Cardiac muscle cell (in vitro differentiated cells and primary cell): ENCODE results near the gene CINP. TPM values are rescaled to one million over a fixed set of nuclear protein-coding genes. Genes with fewer than 3 reads are reported as not detected.

Experiments used
- DNase-seq, 2 donors: peaks; one replicate each; pipeline versions ENCODE4 v3.0.0 to v3.0.0-alpha.2; 2010 to 2017; ENCODE audit warnings: low read depth in 1 of 2, low spot score in 1 of 2
- H3K27ac ChIP-seq: fragments of 200-600 bp; sonication (generic); 2 replicates; pipeline ENCODE4 v1.5.1; 2016
- H3K27me3 ChIP-seq: fragments of 200-600 bp; sonication (generic); 2 replicates; pipeline ENCODE4 v1.6.0; 2016; ENCODE audit warnings: control low read depth
- H3K36me3 ChIP-seq: fragments of 200-600 bp; sonication (generic); 2 replicates; pipeline ENCODE4 v1.5.1; 2016; ENCODE audit warnings: control low read depth
- H3K4me1 ChIP-seq: fragments of 200-600 bp; sonication (generic); 2 replicates; pipeline ENCODE4 v1.8.1; 2017; ENCODE audit warnings: low read depth, mild to moderate bottlenecking, mixed run types
- H3K4me3 ChIP-seq: fragments of 200-600 bp; sonication (generic); 2 replicates; pipeline ENCODE4 v1.5.1; 2016; ENCODE audit warnings: mild to moderate bottlenecking
- H3K9me3 ChIP-seq: fragments of 200-600 bp; sonication (generic); 2 replicates; pipeline ENCODE4 v1.5.1; 2017; ENCODE audit warnings: low read depth, mild to moderate bottlenecking, control low read depth
- polyA plus RNA-seq: library from polyadenylated mRNA; unstranded; fragments of >200 nt; fragmentation: Nextera tagmentation; extraction: Ambion mirVana; gene quantifications from 2 replicates; pipeline ENCODE4 v1.2.1, GENCODE V29; 2016
- total RNA-seq: library from RNA; depleted of rRNA; stranded (reverse); fragments of >200 nt; gene quantifications from 2 replicates; pipeline ENCODE4 v1.2.3, GENCODE V29; 2016
- TF ChIP-seq, protein P1 (sequence below): IDR thresholded peaks from 2 replicates; pipeline ENCODE4 v1.5.1; 2012; ENCODE audit warnings: low read depth, mild to moderate bottlenecking, low read length

The CINP gene
- total and polyA plus RNA-seq, 2 experiments from 2014 or later = 45.4 to 49.1 TPM

DNA sequence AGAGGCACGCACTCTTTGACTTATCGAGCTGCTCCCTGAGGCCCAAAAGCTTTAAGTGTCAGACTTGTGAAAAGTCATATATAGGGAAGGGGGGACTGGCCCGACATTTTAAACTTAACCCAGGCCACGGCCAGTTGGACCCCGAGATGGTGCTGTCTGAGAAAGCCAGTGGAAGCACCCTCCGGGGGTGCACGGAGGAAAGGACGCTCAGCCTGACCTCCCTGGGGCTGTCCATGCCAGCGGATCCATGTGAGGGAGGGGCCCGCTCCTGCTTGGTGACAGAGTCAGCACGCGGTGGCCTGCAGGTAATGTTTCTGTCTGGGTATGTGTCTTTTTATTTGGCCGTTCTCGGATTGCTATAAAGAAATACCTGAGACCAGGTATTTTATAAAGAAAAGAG, 36.1 kb downstream of the CINP start:
- peaks cover 7% of the 10 kb centered on the region for H3K36me3 ChIP-seq
- H3K27ac ChIP-seq = no peak overlapping the region
- no peaks in the 10 kb centered on the region for H3K9me3 ChIP-seq
- H3K4me3 ChIP-seq = no peak overlapping the region
- TF ChIP-seq, protein P1, sequence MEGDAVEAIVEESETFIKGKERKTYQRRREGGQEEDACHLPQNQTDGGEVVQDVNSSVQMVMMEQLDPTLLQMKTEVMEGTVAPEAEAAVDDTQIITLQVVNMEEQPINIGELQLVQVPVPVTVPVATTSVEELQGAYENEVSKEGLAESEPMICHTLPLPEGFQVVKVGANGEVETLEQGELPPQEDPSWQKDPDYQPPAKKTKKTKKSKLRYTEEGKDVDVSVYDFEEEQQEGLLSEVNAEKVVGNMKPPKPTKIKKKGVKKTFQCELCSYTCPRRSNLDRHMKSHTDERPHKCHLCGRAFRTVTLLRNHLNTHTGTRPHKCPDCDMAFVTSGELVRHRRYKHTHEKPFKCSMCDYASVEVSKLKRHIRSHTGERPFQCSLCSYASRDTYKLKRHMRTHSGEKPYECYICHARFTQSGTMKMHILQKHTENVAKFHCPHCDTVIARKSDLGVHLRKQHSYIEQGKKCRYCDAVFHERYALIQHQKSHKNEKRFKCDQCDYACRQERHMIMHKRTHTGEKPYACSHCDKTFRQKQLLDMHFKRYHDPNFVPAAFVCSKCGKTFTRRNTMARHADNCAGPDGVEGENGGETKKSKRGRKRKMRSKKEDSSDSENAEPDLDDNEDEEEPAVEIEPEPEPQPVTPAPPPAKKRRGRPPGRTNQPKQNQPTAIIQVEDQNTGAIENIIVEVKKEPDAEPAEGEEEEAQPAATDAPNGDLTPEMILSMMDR = no peak
- DNase-seq = no peak
- no peaks in the 10 kb centered on the region for H3K27me3 ChIP-seq
- H3K4me1 ChIP-seq = no peaks in the 10 kb centered on the region

DNA sequence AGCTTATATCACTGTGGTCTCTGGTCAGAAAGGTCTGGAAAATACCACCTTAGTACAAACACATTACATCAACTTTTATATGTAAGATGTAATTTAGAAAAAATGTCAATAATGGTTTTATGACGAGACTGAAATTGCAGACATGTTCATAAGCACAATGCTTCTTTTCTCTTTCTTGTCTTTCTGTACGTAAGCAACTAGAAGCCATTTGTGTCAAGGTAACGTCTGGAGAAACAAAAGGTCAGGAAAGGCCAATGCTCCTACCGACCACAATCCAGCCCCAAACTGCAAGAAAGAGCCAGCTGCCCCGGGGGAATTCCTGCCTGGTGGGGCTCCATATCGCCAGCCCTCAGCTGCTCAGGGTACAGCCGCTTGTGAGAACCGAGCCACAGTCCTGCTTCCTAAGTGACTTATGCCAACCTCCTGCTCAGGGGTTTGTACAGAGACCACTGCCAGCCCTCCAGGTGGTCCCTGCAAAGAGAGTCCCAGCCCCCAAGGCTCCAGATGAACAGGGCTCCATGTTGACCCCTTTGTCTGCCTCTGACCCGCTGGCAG, 36.8 kb downstream of the CINP start:
- TF ChIP-seq, protein P1 = no peak
- DNase-seq = no peak

DNA sequence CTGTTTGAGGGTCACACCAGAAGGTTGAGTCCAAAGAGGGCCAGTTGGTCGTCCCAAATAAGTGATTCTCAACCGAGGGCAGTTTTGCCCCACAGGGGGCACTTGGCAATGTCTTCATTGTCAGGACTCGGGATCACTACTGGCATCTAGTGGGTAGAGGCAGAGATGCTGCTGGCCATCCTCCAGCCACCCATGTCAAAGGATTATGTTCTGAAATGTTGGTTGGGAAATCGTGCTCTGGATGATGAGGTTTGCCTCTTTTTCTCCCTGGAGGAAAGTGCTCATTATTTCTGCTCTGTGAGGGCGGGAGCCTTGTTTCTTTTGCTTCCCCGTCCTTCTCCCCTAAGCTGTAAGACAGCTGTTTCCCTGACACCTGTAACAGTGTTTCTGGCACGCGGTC, 39.6 kb downstream of the CINP start:
- no peak overlapping the region for H3K27ac ChIP-seq
- H3K4me3 ChIP-seq = no peak overlapping the region
- DNase-seq = peak; percentile 37 to 90
- H3K9me3 ChIP-seq = no peaks in the 10 kb centered on the region
- TF ChIP-seq, protein P1 = peak; percentile 74
- peaks cover 4% of the 10 kb centered on the region for H3K4me1 ChIP-seq
- H3K36me3 ChIP-seq = peaks cover 4% of the 10 kb centered on the region
- no peaks in the 10 kb centered on the region for H3K27me3 ChIP-seq

More for the DNA sequence above, 36.8 kb downstream of the CINP start:
- Histone ChIP-seq H3K4me3 (no peak overlapping the region), H3K4me1 (no peaks in the 10 kb centered on the region), H3K9me3 (no peaks in the 10 kb centered on the region), H3K27ac (no peak overlapping the region), H3K36me3 (peaks cover 4% of the 10 kb centered on the region), H3K27me3 (no peaks in the 10 kb centered on the region)

DNA sequence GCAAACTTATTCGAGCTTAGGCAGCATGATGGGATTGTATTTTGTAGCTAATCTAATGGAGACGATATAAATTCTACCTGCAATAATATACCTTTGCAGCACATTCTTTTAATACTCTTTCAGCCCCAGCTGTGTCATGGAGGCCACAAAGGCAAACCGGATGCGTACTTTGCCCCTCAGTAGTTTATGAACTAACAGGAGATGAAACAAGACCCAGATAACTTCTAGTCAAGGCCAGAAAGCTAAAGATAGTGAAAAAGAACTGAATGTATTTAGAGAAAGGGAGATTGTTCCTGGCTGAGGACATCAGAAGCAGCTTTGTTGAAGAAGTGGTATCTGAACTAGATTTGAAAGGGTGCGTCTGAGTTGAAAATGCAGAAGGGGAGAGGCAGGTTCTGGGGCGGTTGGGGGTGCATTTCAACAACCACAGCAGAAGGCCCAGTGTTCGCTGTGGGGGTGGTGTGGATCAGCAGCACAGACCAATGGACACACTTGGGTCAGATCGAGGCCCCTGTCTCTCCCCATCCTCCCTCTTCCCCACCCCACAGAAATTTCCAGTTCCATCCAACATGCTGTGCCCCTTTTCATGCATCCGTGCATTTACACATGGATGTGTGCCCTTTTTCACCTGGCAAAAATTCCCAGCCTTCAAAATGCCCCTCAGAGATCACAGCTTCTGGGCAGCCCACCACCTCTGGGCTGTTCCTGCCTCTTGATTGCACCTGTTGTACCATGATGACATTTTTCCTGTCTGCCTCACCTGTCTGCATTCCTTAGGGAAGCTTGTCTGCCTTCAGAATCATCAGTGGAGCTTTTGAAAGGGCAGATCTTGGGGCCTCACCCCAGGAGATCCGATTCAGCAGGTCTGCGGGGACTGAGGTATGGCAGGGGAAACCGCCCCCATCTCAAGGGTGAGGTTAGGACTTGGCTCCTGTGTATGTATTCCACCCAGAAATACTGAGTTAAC, 41.0 kb downstream of the CINP start:
- TF ChIP-seq, protein P1 = no peak
- Histone ChIP-seq H3K4me1 (peaks cover 4% of the 10 kb centered on the region), H3K27me3 (no peaks in the 10 kb centered on the region), H3K36me3 (peaks cover 4% of the 10 kb centered on the region), H3K27ac (no peak overlapping the region), H3K4me3 (no peak overlapping the region), H3K9me3 (no peaks in the 10 kb centered on the region)
- no peak for DNase-seq

DNA sequence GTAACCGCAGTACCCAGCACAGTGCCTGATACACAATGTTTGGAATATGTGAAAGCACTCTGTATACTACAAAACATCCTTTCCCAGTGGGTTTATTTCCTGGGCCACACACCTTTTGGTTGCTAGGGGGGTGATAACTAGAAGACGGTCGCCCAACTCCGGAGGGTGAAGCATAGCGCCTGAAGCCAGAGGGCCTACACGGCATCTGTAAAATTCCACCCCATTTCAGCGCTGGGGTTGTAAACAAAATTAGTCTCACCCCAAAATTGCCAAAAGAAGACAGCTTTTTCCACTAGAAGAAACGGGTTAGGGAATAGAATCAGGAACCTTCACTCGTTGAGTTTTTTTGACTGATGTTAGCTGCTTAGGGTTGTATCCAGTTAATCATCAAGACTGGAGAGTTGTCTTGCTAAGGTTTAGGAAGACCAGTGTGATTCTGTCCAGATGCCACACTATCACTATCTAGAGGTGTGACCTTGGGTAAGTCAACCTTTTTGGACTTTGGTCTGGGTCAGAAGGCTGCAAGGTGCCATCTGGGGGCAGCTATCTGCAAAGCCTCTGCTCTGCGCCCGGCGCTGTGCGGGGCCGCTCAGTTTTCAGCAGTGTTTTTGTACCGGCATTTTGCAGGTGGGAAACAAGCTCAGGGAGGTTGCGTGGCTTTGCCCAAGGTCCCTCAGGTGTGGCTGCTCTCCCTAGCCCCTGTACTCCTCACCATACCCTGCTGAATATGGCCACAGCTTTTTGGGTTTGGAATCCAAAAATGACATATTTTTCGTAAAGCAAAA, 41.8 kb downstream of the CINP start:
- Histone ChIP-seq H3K4me1 (peaks cover 8% of the 10 kb centered on the region), H3K27me3 (no peaks in the 10 kb centered on the region), H3K4me3 (peak overlapping the region; percentile 73), H3K27ac (peak overlapping the region; percentile 92), H3K9me3 (no peaks in the 10 kb centered on the region), H3K36me3 (peaks cover 3% of the 10 kb centered on the region)
- TF ChIP-seq, protein P1 = no peak
- no peak for DNase-seq
